ENCODE results near the gene USP47.

Gene USP47

DNA sequence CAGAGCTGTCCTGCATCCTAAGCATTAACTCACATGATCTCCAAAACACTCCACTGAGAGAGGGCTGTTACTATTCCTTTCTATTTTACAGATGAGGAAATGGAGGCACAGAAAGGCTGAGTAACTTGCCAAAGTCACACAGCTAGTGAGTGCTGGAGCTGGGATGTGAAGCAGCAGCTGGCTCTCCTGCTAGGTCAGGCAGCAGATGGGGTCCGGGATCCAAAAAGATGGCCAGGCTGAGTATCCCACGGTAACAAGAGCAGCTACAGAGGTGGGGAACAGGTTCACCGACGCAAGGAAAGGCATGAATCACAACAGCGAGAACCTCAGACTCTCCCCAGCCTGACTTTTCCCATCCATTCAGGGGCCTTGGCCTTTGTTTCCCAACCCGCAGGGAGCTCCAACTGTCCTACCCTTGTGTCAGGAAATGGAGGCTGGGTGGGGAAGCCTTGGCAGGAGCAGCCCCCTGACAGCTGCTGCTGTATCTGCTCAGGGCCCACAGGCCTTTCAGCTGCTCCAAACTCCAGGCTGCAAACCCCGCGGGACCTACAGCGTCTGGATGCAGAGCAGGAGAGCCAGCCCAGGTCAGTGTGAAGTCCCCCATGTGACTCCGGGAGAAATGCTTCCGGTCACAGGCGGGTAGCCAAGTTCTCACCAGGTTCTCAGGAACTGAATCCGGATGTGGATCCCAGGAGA, 137.2 kb downstream of the USP47 start:
- DNase-seq (ENCODE audit: low read depth in 3 of 3, low spot score in 1 of 3), result no peak

DNA sequence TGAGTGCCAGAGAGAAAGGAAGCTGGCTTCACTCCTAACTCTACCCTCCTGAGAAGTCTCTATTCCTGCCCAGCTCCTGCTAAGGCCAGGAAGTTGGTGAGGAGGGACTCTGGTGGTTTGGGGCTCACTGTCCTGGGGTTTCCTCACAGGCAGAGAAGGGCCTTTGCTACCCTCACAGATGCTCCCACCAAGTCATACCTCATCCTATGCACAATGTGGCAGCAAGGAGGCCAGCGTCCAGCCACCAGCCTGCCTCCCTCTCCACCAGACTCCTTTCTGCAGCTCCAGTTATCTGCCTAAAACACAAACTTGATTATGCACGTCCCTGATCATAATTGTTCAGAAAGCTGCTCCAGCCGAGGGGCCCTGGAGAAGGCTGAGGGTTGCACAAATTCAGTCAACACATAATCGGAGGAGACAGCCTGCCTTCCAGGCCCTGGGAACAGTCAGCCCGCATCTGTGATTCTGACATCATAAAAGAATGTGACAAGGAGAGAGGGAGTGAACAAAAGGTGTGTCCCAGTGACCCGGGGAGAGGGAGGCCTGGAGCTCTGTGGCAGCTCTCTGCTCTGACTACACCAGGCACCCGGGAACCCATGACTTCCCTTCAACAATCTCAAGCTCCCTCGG, 137.8 kb downstream of the USP47 start:
- DNase-seq (ENCODE audit: low read depth in 3 of 3, low spot score in 1 of 3), result no peak

DNA sequence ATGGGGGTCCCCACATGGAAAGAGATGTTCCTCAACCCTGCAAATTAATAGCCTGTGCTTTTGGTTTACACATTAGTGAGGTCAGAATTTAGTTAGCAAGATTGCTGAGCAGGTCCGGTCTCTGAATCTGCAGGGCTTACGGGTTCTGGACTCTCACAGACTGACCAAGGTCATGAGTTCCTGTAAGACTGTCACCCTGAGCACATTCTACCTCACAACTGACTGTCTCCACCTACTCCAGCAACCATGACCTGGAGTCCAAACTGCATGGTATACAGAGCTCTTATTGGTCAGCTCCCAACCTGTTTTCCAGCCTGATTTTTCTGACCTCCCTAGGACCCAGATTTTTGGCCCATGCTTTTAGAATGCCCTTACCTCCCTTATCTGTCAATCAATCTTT, 138.4 kb downstream of the USP47 start:
- no peak for DNase-seq (ENCODE audit: low read depth in 3 of 3, low spot score in 1 of 3)

DNA sequence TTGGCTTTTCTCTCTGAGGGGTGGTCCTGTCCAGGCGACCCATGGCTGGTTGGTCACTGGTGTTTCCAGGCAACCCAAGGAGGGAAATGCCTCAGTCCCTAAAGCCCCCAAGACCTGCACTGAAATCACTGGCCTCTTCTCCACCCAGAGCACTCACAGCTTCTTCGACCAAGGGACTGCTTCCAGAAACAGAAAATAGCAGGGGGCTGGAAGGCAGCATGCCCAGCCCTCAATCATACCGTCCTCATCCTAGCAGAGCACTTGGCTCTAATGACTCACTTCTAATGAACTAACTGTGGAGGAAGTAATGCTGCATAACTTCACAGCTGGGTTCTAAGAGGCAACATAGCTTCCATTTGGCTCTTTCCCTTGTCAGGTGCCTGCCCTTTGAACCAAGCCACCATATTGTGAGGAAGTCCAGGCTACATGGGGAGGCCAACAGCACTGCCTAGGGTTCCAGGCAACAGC, 139.1 kb downstream of the USP47 start:
- DNase-seq (ENCODE audit: low read depth in 3 of 3, low spot score in 1 of 3), result no peak

DNA sequence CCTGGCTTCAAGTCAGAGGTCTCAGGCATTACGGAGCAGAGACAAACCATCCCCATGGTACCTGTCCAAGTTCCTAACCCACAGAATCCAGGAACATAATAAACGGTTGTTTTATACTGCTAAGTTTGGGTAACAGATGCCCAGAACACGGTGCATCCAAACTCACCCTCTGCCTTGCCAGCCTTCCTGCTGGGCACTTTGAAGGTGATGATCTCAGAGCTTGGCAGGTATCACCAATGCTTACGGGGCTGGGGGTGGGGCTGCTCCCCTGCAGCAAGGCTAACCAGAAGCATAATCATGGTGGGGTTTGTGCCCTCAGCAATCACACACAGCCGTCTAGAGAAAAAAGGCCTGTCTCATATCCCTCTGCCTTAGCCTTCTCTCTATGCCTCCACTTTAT, 139.6 kb downstream of the USP47 start:
- DNase-seq (ENCODE audit: low read depth in 3 of 3, low spot score in 1 of 3), result no peak

DNA sequence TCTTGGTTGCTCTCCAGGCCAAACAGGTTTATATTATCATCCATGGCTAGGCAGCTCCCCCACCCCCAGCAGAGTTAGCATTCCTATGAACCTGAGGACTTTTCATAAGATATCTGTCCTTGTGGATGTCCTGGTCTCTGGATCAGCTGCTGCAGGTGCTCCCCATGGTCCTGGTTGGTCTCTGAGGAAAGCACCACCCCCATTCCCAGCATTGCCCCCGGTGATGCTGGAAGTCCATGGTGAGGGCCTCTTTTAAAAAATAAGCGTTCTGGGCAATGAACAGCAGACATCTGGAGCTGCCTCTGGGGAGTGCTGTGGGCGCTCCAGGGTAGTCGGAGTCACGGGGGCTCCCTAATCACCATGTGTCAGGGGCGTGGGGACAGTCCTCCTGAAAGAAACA, 140.1 kb downstream of the USP47 start:
- no peak for DNase-seq (ENCODE audit: low read depth in 3 of 3, low spot score in 1 of 3)

DNA sequence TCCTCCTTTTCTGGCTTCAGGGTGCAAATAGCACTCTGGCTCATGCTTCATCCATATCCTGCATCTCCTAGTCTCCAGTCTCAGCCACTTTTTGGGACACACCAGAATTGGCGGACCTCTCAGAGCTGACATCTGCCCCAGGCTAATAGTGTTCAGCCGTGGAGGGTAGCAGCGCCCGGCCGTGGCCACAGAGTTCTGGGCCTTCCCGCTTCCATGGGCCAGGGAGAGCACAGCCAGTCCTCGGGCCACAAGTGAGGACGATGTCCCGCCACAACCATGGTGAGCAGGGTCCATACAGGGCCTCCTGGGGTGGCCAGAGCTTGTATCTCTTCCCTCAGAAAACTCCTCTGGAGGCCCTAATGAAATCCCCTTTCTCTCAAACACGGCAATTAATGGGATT, 140.7 kb downstream of the USP47 start:
- DNase-seq (ENCODE audit: low read depth in 3 of 3, low spot score in 1 of 3), result no peak

DNA sequence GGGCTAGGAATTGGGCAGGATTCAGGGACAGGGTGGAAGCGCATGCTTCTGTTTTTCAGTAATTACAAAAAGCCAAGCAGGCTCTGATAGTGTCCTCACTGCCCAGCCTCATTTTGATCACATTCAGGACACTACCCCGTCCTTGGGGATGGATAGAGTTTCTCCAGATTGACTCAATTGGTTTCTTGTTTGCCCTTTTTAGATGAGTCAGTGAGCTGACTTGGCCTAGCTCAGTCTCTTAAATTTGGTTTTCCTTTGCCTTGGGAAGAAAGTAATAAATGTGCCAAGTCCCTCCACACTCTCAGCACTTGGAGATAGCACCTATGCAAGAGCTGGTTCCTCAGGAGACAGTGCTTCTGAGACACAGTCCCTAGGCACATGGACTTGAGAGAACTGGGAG, 141.2 kb downstream of the USP47 start:
- DNase-seq (ENCODE audit: low read depth in 3 of 3, low spot score in 1 of 3), result no peak

DNA sequence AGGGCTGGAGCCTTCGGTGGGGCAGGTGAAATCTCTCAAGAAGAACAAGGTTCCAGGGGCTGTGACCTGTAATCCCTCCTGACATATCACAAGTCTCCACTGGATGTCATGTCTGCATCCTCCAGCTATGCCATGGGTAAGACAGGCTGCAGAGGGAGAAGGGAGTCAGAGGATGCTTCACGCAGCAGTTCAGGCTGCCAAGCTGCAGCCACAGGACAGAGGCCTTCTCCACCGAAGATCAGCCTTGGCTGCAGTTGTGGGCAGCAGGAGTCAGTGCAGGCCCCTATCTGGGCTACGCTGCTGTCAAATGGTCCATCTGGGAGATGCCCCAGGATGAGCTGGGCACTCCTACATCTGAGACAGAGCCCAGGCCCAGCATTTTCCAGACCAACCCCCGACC, 141.7 kb downstream of the USP47 start:
- DNase-seq (ENCODE audit: low read depth in 3 of 3, low spot score in 1 of 3), result no peak

DNA sequence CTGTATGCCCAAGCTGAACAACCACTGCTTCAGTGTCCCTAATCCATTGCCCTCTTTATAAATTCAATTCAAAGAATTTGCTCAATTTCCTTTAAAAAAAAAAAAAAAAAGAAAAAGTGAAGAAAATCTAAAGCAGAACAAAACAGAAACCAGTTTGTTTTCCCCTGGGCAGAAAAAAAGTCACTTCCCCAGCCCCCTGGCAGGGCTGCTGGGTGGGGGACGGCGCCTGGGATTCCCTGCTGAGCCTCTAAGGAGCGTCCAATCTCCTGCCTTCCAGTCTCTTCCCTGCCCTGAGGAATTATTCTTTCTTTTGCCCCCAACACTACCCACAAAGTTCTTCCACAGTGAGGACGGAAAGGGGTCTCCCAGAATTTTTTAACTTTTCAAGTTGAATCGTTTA, 142.8 kb downstream of the USP47 start:
- no peak for DNase-seq (ENCODE audit: low read depth in 3 of 3, low spot score in 1 of 3)

DNA sequence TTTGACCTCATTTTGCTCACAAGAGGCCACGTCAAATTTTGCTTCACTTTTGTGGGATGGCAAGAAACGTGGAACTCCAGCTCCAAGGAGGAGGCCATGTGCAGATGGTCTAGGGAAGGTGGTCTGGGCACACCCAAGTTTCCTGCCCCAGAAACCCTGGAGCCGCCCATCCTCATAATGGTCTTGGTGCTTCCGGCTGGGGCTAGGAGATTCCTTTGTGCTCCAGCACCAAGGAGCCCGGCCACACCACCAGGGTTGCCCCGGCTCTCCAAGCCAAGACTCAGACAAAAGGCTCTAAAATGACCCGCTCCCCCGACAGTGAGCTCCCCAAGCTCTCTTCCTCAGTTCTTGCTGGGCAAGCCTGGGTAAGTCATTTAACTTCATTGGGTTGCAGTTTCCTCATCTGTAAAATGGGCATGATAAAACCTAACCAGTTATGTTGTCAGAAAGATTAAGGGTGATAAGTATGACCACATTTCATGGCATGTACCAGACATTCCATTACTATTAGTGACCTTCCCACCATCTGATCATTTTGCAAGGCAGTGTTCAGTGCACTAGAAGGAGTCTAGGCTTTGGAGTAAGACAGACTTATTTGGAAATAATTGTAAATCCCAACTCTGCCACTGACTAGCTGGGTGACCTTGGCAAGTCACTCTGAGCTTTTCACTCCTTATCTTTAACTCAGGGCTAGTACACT, 143.4 kb downstream of the USP47 start:
- no peak for DNase-seq (ENCODE audit: low read depth in 3 of 3, low spot score in 1 of 3)

DNA sequence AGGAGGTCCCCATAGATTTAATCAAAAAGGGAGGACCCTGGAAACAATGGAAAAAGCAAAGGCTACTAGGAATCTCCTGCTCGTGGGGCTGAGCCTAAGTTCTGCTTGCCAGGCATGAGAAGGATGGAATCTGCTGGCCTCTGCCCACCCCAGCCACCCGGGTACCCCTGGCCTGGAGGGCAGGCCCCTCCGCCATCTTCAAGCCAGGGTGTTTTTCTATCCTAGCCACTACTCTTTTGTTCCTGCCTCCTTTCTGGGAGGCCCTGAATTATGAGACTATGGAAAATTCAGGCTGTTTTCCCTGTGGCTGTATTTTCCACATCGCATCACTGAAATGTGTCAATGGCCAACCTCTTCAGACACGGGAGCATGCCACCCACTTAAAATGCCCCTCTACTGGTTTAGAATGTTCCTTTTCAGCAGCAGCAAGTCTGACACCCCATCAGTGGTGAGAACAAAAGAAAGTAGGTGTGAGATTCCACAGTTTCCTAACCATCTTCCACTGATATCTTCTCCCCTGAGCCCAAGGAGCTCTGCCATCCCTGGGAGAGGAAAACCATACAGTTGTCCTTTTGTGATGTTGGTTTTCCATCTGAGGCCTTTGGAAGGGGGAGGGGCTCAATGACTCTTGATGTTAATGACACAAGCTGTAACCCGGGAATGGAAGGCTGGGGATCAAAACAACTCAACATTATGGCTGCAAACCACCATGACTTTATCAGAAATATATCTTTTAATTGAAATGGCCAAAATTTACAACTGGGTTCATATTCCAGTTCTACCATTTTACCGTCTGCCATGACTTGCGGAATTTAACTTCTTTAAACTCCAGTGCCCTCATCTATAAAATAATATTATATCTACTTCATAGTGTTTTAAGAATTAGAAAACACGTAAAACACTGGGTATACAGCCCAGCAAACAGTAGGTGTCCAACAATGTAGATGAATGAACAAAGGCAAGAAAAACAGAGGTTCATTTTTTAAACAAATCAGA, 144.5 kb downstream of the USP47 start:
- DNase-seq (ENCODE audit: low read depth in 3 of 3, low spot score in 1 of 3), result no peak

DNA sequence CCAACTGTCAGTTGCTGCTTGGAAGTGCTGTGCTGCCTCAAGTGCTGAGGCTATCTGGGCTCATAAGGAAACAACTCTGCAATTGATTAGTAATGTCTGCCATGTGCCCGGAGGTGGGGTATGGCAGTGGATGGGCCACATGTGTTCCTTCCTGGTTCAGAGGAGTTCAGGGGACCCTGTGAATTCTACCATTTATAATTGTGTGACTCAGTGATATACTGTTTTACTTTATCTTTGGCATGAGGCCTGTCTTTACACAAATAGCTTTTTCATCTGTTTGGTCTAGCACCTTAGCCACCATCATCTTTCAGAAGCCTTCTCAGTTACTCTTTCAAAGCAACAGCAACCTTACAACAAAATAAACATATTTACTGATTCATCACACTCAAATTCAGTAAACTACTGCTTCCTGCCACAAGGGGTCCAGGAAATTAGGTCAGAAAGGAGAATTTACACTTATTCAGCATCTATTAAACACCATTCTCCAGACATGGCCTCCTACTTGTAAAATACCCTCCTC, 145.8 kb downstream of the USP47 start:
- DNase-seq (ENCODE audit: low read depth in 3 of 3, low spot score in 1 of 3), result no peak

DNA sequence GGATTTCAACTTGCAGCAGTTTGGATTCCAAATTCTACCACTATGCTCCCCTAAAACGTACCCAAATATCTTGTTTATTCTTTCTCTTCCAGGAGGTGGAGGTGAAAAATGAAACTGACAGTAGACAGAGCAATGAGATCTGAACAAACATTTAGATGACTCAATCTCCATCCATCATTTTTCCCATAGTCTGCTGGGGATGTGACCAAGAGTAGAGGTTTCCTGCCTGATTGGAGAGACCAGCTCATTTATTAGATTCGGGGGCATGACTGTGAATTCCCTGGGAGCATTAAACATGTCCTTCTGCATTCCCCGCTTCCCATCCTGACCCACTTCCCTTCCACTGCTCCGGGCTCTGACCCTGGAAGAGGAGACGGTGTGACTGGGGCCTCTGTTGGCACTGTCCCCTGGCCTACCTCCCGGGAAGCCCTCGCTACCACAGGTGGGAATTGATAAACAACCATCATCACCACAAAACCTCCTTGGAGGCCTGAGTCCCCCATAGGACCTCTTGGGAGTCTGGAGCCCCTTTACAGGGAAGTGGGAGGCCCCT, 146.4 kb downstream of the USP47 start:
- no peak for DNase-seq (ENCODE audit: low read depth in 3 of 3, low spot score in 1 of 3)

DNA sequence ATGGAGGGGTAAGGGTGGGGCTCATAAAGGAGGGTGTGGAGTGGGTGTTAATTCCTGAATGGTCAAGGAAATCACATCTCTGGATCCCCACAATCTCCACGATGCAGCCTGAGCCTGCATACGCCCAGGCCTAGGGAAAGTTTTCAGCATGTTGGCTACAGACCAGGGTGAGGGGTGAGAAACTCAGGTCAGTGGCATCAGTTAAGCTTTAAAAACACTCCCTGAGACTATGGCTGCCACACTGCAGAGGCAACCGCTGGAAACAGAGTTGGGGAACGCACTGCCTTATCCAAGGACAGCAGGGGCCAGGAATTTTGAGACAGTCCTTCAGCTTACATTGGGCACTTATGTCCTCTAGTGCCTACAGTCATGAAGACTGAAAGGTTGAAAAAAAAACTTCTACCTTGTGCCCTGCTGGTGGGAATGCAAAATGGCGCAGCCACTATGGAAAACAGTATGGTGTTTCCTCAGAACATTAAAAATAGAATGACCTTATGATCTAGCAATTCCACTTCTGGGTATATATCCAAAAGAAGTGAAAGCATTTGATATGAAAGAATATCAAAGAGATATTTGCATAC, 147.0 kb downstream of the USP47 start:
- no peak for DNase-seq (ENCODE audit: low read depth in 3 of 3, low spot score in 1 of 3)

DNA sequence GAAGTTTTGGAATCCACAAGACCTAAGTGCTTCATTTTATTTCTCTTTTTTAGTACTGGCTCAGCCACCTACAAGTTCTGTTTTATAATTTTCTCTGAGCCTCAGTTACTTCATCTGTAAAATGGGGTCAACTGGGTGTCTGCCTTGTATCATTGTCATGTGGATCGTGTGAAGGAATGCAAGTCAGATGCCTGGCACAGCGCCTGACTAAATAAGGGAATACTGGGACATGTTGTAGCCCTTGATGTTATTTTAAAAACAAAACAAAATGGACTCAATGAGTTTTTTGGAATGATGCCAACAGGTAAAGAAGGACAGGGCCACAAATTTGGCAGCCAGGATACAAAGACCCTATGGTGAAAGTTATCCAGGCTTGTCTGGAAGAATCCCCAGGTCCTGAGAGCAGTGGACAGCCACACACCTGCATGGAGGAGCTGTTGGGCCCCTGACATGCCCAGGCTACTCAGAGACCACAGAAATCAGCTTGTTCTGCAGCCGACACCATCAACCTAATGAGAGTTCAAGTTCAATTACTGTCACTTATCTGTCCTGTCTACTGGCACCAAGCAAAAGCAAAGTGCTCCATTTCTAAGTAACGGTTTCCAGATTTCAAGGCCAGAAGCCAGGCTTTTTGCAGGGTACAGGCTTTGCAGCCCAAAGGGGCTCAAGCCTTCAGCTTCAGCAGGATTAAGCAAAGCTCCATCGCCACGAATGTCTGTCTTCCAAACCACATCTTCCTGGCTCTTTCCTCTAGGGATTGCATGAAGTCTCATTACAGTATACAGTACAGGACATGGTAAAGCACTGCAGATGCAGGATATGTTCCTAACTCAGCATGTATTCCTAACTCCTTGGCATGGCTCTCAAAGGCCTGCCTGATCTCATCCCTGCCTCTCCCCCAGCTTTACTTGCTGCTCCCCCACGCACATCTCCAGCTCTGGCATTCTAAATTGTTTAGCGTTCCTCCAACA, 148.3 kb downstream of the USP47 start:
- DNase-seq (ENCODE audit: low read depth in 3 of 3, low spot score in 1 of 3), result no peak

DNA sequence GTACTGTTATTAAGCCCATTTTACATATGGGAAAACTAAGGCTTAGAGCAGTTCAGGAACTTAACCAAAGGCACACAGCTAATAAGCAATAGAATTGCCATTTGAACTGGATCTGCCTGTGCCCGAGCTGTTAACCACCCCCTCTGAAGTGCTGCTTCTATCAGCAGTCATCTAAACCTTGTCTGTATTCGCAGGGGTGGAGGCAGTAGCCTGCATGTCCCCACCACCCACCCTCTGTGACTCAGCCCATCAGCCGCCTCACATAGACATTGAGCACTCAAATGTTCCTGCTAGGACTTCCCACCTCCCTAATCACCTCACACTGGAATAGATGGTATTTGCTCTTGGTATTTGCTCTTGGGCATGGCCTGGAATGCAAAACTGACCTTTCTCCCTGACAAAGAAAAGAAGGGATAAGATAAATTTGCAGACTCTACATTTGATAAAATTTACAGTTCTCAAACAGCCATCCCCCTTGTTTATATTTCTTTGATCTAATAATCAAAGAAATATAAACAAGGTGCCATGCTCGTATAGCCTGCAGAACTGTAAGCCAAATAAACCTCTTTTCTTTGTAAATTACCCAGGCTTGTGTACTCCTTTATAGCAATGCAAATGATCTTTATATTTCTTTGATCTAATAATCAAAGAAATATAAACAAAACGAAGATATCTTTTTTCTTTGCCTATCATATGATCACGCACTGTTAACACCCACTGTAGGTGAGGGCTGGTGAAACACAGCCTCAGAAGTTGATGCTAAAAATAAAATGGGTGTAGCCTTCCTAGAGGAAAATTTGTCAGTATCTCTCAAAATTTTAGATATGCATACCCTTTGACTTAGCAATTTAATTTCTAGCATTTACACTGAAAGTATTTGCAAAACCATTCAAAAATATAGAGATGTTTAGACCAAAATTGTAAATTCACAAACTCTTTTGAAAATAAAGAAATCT, 150.8 kb downstream of the USP47 start:
- no peak for DNase-seq (ENCODE audit: low read depth in 3 of 3, low spot score in 1 of 3)

DNA sequence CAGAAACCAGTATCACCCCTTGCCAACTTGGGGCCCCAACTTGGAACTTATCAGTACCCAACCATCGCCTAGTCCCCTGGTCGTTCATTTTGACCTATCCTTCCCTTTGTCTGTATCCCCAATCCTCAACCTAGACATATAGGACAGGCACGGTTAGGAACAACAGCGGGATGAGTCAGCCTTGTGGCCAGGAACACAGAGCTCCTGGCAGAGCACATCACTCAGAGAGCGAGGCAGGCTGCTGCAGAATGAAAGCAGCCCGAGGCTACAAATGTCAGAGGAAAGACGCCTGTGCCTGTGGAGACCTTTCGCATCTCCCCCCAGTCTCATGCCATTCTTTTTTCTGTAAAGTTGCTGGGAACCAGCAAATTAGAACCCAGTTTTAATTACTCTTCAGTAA, 152.1 kb downstream of the USP47 start:
- DNase-seq (ENCODE audit: low read depth in 3 of 3, low spot score in 1 of 3), result no peak

Measured in stimulated activated CD4-positive, alpha-beta T cell treated with anti-CD3 and anti-CD28 coated beads, TNF-alpha, amount 100 ng/mL, for 1 hour (primary cell).